K562 (cell line): ENCODE results near the gene ARHGAP22. TPM values are rescaled to one million over a fixed set of nuclear protein-coding genes. Genes with fewer than 3 reads are reported as not detected.

Source experiments
- DPF2 ChIP-seq: fragments of 450-650 bp; IDR thresholded peaks from 2 replicates; pipeline ENCODE4 v1.6.1; 2016
- HLTF ChIP-seq: fragments of 450-650 bp; IDR thresholded peaks from 2 replicates; pipeline ENCODE4 v1.6.1; 2016
- HMGN3 ChIP-seq: IDR thresholded peaks from 2 replicates; pipeline ENCODE4 v1.6.1; 2011; ENCODE audit warnings: borderline replicate concordance, low read depth, mild to moderate bottlenecking, mixed read lengths, low read length; ENCODE audit not compliant: insufficient read length; ENCODE audit errors: extremely low read depth
- HNRNPK ChIP-seq: fragments of 200-400 bp; formaldehyde crosslinking; IDR thresholded peaks from one replicate; pipeline ENCODE4 v1.6.1; 2018; ENCODE audit warnings: mild to moderate bottlenecking, low read depth, low read length; ENCODE audit not compliant: poor library complexity, severe bottlenecking
- MAFK ChIP-seq: IDR thresholded peaks from 2 replicates; pipeline ENCODE4 v1.6.1; 2011; ENCODE audit warnings: low read length, improper control_type of control experiment
- MTA1 ChIP-seq: fragments of 450-650 bp; IDR thresholded peaks from 2 replicates; pipeline ENCODE4 v1.6.1; 2017; ENCODE audit warnings: borderline replicate concordance
- NONO ChIP-seq, 2 experiments: fragments of 200-400 bp in 1 of 2; fragments of 450-650 bp in 1 of 2; formaldehyde crosslinking in 1 of 2; IDR thresholded peaks; 2 replicates each; pipeline ENCODE4 v1.6.1; 2017; ENCODE audit warnings: low read depth in 2 of 2, mild to moderate bottlenecking in 2 of 2, moderate library complexity in 2 of 2, low read length in 1 of 2
- PCBP1 ChIP-seq: fragments of 200-400 bp; formaldehyde crosslinking; IDR thresholded peaks from 2 replicates; pipeline ENCODE4 v1.6.1; 2018; ENCODE audit warnings: mild to moderate bottlenecking, low read depth, low read length; ENCODE audit not compliant: poor library complexity, severe bottlenecking
- RAD21 ChIP-seq, 2 experiments: fragments of 250-450 bp in 1 of 2; fragments of 450-650 bp in 1 of 2; sonication (Bioruptor Pico) in 1 of 2; formaldehyde crosslinking in 1 of 2; IDR thresholded peaks in 1 of 2; conservative IDR thresholded peaks in 1 of 2; 2 replicates each; pipeline versions ENCODE4 v1.4.0 to v1.8.0; 2020 to 2022; ENCODE audit warnings: mild to moderate bottlenecking in 2 of 2, moderate library complexity in 1 of 2
- RB1 ChIP-seq: fragments of 450-650 bp; IDR thresholded peaks from 2 replicates; pipeline ENCODE4 v1.6.1; 2017; ENCODE audit warnings: low read depth, mild to moderate bottlenecking
- ZNF24 ChIP-seq: fragments of 450-650 bp; IDR thresholded peaks from 2 replicates; pipeline ENCODE4 v1.6.1; 2016
- ZNF507 ChIP-seq: conservative IDR thresholded peaks from 2 replicates; pipeline ENCODE4 v1.6.1; 2017; ENCODE audit warnings: missing genetic modification characterization, missing compliant biosample characterization
- ZNF707 ChIP-seq: fragments of 250-450 bp; sonication (Bioruptor Pico); conservative IDR thresholded peaks from 2 replicates; pipeline ENCODE4 v1.8.0; 2022; ENCODE audit warnings: inconsistent platforms, mild to moderate bottlenecking, moderate library complexity
- ZNF778 ChIP-seq: fragments of 450-650 bp; formaldehyde crosslinking; IDR thresholded peaks from 2 replicates; pipeline ENCODE4 v1.4.0; 2020; ENCODE audit warnings: mild to moderate bottlenecking, moderate library complexity
- polyA plus RNA-seq, 8 experiments: library from polyadenylated mRNA; depleted of rRNA in 4 of 8; stranded (reverse) in 5 of 8; unstranded in 3 of 8; fragments of >200 nt; fragmentation: Nextera tagmentation in 2 of 8; fragmentation: Illumina TruSeq in 1 of 8; extraction: Ambion mirVana in 2 of 8; extraction: Trizol in 1 of 8; gene quantifications; 2 replicates each; pipeline versions ENCODE4 v1.2.1 to v1.2.3, GENCODE V29; 2011 to 2014; ENCODE audit warnings: inconsistent platforms in 1 of 8, missing spikeins in 1 of 8
- total RNA-seq, 7 experiments: library from RNA; depleted of rRNA in 6 of 7; stranded (reverse); fragments of >200 nt in 6 of 7; fragmentation: Illumina TruSeq in 2 of 7; extraction: Trizol in 2 of 7; gene quantifications; 2 replicates each; pipeline versions ENCODE4 v1.2.1 to v1.2.3, GENCODE V29; 2011 to 2021; ENCODE audit warnings: low replicate concordance in 1 of 7
- TF ChIP-seq, protein P1 (sequence below): sonication (generic); formaldehyde crosslinking; IDR thresholded peaks from 2 replicates; pipeline ENCODE4 v1.9.0; 2022; ENCODE audit warnings: mild to moderate bottlenecking, missing genetic modification reagents
- TF ChIP-seq, protein P2 (sequence below): fragments of 450-650 bp; IDR thresholded peaks from one replicate; pipeline ENCODE4 v1.6.1; 2018; ENCODE audit warnings: mild to moderate bottlenecking, moderate library complexity; ENCODE audit not compliant: partially characterized antibody
- TF ChIP-seq, protein P3 (sequence below): fragments of 450-650 bp; IDR thresholded peaks from 2 replicates; pipeline ENCODE4 v1.6.1; 2016; ENCODE audit warnings: low read depth
- TF ChIP-seq, protein P4 (sequence below): sonication (generic); formaldehyde crosslinking; IDR thresholded peaks from 2 replicates; pipeline ENCODE4 v1.5.0; 2020; ENCODE audit warnings: missing genetic modification reagents

ARHGAP22 gene
- total and polyA plus RNA-seq, 9 of the 15 experiments (the other 6 are each of a cell fraction or from before 2014, with no cell fraction given), result 1.3 to 28.1 (median 12.7) TPM

DNA sequence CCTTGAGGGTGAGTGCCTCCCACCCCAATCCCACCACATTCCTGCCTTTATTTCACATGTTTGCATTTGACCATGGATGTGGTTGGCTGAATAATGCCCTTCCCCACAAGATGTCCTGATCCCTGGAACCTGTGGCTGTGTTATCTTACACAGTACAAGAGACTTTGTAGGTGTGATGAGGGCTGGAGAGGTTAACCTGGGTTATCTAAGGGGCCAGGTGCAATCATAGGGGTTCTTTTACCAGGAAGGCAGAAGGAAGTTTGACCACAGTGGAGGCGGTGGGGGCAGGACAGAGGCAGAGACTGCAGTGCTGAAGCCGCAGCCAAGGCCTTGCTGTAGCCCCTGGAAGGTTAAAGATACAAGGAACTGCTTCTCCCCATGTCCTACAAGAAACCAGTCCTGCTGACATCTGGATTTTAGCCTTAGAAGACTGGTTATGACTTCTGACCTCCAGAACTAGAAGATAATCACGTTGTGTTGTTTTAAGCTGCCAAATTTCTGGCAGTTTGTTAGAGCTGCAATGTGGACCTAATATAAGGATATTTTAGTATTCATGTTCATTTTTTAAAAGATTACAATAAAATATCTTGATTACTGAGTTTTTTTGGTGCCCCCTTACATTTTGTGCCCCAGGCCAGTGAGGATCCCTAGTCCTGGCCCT is 136.6 kb downstream of the ARHGAP22 start (continued):
- no peak for TF ChIP-seq HMGN3
- TF ChIP-seq MAFK, result no peak
- TF ChIP-seq ZNF24, result no peak
- peak in 1 of 2 experiments; percentile 39; a peak in 2 of 4 replicates for TF ChIP-seq RAD21 (CRISPR knock-in tag; conservative IDR thresholded peaks at IDR 0.05 in 1 of 2, IDR thresholded peaks at IDR 0.05 in 1 of 2)
- no peak for TF ChIP-seq NONO (IDR thresholded peaks at IDR 0.05; ENCODE audit: low read depth in 2 of 2, low read length in 1 of 2)
- TF ChIP-seq ZNF778, result no peak
- no peak for TF ChIP-seq HNRNPK
- TF ChIP-seq, protein P1, sequence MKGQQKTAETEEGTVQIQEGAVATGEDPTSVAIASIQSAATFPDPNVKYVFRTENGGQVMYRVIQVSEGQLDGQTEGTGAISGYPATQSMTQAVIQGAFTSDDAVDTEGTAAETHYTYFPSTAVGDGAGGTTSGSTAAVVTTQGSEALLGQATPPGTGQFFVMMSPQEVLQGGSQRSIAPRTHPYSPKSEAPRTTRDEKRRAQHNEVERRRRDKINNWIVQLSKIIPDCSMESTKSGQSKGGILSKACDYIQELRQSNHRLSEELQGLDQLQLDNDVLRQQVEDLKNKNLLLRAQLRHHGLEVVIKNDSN (CRISPR knock-in tag), result no peak
- TF ChIP-seq, protein P2, sequence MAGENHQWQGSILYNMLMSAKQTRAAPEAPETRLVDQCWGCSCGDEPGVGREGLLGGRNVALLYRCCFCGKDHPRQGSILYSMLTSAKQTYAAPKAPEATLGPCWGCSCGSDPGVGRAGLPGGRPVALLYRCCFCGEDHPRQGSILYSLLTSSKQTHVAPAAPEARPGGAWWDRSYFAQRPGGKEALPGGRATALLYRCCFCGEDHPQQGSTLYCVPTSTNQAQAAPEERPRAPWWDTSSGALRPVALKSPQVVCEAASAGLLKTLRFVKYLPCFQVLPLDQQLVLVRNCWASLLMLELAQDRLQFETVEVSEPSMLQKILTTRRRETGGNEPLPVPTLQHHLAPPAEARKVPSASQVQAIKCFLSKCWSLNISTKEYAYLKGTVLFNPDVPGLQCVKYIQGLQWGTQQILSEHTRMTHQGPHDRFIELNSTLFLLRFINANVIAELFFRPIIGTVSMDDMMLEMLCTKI, result no peak
- TF ChIP-seq, protein P3, sequence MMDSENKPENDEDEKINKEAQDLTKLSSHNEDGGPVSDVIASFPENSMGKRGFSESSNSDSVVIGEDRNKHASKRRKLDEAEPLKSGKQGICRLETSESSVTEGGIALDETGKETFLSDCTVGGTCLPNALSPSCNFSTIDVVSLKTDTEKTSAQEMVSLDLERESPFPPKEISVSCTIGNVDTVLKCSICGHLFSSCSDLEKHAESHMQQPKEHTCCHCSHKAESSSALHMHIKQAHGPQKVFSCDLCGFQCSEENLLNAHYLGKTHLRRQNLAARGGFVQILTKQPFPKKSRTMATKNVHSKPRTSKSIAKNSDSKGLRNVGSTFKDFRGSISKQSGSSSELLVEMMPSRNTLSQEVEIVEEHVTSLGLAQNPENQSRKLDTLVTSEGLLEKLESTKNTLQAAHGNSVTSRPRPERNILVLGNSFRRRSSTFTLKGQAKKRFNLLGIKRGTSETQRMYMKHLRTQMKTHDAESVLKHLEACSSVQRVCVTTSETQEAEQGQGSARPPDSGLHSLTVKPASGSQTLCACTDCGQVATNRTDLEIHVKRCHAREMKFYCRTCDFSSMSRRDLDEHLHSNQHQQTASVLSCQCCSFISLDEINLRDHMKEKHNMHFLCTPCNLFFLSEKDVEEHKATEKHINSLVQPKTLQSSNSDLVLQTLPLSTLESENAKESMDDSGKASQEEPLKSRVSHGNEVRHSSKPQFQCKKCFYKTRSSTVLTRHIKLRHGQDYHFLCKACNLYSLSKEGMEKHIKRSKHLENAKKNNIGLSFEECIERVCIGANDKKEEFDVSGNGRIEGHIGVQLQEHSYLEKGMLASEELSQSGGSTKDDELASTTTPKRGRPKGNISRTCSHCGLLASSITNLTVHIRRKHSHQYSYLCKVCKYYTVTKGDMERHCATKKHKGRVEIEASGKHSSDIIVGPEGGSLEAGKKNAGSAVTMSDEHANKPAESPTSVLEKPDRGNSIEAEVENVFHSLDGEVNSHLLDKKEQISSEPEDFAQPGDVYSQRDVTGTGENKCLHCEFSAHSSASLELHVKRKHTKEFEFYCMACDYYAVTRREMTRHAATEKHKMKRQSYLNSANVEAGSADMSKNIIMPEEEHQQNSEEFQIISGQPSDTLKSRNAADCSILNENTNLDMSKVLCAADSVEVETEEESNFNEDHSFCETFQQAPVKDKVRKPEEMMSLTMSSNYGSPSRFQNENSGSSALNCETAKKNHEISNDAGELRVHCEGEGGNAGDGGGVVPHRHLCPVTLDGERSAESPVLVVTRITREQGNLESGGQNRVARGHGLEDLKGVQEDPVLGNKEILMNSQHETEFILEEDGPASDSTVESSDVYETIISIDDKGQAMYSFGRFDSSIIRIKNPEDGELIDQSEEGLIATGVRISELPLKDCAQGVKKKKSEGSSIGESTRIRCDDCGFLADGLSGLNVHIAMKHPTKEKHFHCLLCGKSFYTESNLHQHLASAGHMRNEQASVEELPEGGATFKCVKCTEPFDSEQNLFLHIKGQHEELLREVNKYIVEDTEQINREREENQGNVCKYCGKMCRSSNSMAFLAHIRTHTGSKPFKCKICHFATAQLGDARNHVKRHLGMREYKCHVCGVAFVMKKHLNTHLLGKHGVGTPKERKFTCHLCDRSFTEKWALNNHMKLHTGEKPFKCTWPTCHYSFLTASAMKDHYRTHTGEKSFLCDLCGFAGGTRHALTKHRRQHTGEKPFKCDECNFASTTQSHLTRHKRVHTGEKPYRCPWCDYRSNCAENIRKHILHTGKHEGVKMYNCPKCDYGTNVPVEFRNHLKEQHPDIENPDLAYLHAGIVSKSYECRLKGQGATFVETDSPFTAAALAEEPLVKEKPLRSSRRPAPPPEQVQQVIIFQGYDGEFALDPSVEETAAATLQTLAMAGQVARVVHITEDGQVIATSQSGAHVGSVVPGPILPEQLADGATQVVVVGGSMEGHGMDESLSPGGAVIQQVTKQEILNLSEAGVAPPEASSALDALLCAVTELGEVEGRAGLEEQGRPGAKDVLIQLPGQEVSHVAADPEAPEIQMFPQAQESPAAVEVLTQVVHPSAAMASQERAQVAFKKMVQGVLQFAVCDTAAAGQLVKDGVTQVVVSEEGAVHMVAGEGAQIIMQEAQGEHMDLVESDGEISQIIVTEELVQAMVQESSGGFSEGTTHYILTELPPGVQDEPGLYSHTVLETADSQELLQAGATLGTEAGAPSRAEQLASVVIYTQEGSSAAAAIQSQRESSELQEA, result no peak
- no peak for TF ChIP-seq ZNF707
- no peak for TF ChIP-seq RB1
- TF ChIP-seq, protein P4, sequence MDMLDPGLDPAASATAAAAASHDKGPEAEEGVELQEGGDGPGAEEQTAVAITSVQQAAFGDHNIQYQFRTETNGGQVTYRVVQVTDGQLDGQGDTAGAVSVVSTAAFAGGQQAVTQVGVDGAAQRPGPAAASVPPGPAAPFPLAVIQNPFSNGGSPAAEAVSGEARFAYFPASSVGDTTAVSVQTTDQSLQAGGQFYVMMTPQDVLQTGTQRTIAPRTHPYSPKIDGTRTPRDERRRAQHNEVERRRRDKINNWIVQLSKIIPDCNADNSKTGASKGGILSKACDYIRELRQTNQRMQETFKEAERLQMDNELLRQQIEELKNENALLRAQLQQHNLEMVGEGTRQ (CRISPR knock-in tag), result no peak
- 0 out of 2 replicates have a peak, but pooled peaks have one; percentile 25 for TF ChIP-seq HLTF
- no peak for TF ChIP-seq ZNF507
- peak; percentile 76 for TF ChIP-seq MTA1
- no peak for TF ChIP-seq PCBP1
- TF ChIP-seq DPF2, result peak; percentile 91
